OCI-LY1 (cell line): Measurements from ENCODE around the gene MEGF8.

ENCODE experiments used
- H2AFZ ChIP-seq: fragments of 200-600 bp; sonication (generic), shearing (Covaris generic); 2 replicates; pipeline ENCODE4 v1.6.0; 2014; ENCODE audit warnings: antibody characterized with exemption, mild to moderate bottlenecking, low read length
- H3F3A ChIP-seq: fragments of 200-600 bp; sonication (generic), shearing (Covaris generic); 2 replicates; pipeline ENCODE4 v1.6.0; 2014; ENCODE audit warnings: mild to moderate bottlenecking, antibody characterized with exemption, low read length, moderate library complexity; ENCODE audit not compliant: insufficient read depth
- H3K27ac ChIP-seq: fragments of 200-600 bp; sonication (generic); 2 replicates; pipeline ENCODE4 v1.5.1; 2014; ENCODE audit warnings: low read length, mixed run types, mild to moderate bottlenecking, low read depth; ENCODE audit not compliant: poor library complexity, severe bottlenecking
- H3K27me3 ChIP-seq: fragments of 200-600 bp; sonication (generic); 2 replicates; pipeline ENCODE4 v1.6.0; 2014; ENCODE audit warnings: antibody characterized with exemption, mild to moderate bottlenecking, low read length, moderate library complexity; ENCODE audit not compliant: insufficient read depth
- H3K36me3 ChIP-seq: fragments of 200-600 bp; sonication (generic); 2 replicates; pipeline ENCODE4 v1.6.1; 2014; ENCODE audit warnings: mild to moderate bottlenecking, antibody characterized with exemption, low read length, moderate library complexity, mixed read lengths; ENCODE audit not compliant: insufficient read depth
- H3K4me1 ChIP-seq: fragments of 200-600 bp; sonication (generic); 2 replicates; pipeline ENCODE4 v1.5.1; 2014; ENCODE audit warnings: mild to moderate bottlenecking, low read length, moderate library complexity; ENCODE audit not compliant: insufficient read depth, severe bottlenecking
- H3K4me2 ChIP-seq: fragments of 200-600 bp; sonication (generic), shearing (Covaris generic); 2 replicates; pipeline ENCODE4 v1.6.1; 2014; ENCODE audit warnings: low read length
- H3K4me3 ChIP-seq: fragments of 200-600 bp; sonication (generic); 2 replicates; pipeline ENCODE4 v1.5.1; 2014; ENCODE audit warnings: low read length, low read depth, mild to moderate bottlenecking, mixed read lengths; ENCODE audit not compliant: poor library complexity, severe bottlenecking
- H3K79me2 ChIP-seq: fragments of 200-600 bp; shearing (Covaris generic); 2 replicates; pipeline ENCODE4 v1.6.1; 2016; ENCODE audit warnings: mixed run types, low read length, mixed read lengths; ENCODE audit not compliant: insufficient read depth
- H3K9ac ChIP-seq: fragments of 200-600 bp; sonication (generic), shearing (Covaris generic); 2 replicates; pipeline ENCODE4 v1.6.1; 2014; ENCODE audit warnings: mild to moderate bottlenecking, low read length, mixed read lengths
- H3K9me2 ChIP-seq: fragments of 200-600 bp; sonication (generic), shearing (Covaris generic); 2 replicates; pipeline ENCODE4 v1.6.1; 2014; ENCODE audit warnings: low read depth, mild to moderate bottlenecking, low read length, mixed read lengths
- H3K9me3 ChIP-seq: fragments of 200-600 bp; shearing (Covaris generic); 2 replicates; pipeline ENCODE4 v1.6.1; 2014; ENCODE audit warnings: low read length, mixed read lengths
- H4K20me1 ChIP-seq: fragments of 200-600 bp; sonication (generic), shearing (Covaris generic); 2 replicates; pipeline ENCODE4 v1.6.0; 2016; ENCODE audit warnings: mild to moderate bottlenecking, low read length; ENCODE audit not compliant: insufficient read depth
- CTCF ChIP-seq: fragments of 200-600 bp; sonication (generic), shearing (Covaris generic); IDR thresholded peaks from 2 replicates; pipeline ENCODE4 v1.5.1; 2017; ENCODE audit warnings: mild to moderate bottlenecking, antibody characterized with exemption, low read length, moderate library complexity, mixed read lengths
- EZH2 ChIP-seq: fragments of 200-600 bp; sonication (generic), shearing (Covaris generic); IDR thresholded peaks from 2 replicates; pipeline ENCODE4 v1.8.0; 2017; ENCODE audit warnings: borderline replicate concordance, mixed run types, mild to moderate bottlenecking, antibody characterized with exemption, low read length, moderate library complexity, mixed read lengths

The MEGF8 gene

DNA sequence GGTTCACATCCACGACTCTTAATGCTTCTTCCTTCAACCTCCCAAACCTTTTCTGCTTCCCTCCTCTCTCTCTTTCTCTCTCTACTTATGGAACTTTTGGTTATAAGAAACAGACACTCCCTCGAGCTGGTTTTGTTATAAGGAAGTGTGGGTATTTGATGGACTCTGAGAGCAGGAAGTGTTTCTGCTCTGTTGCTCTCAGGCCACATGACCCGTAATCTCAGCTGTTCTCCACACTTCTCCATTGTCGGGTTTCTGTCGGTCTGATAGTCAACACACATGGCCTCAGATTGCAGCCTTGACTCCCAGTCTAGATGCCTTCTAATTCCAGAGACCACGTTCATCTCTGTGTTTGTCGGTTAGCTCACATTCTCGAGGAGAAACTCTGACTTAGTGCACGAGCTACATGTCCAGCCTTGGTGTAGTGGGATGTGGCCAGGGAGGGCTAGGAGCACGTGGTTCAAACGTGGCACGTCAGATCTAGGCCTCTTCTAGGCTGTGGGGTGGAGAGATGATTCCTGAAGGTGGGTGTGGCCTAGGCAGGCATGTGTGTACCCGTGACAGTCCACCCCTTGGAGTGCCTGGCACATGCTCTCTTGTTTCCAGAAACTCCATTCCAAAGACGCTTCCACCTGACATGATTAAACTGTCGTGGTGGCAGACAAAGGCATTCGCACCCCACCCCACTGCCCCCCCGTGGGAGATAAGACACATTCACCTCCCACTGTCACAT lies 38.3 kb downstream of the MEGF8 start:
- no peaks in the 10 kb centered on the region for H3F3A ChIP-seq
- peaks cover 19% of the 10 kb centered on the region for H3K36me3 ChIP-seq
- peak overlapping the region; percentile 48 for H3K27ac ChIP-seq
- H3K79me2 ChIP-seq = no peaks in the 10 kb centered on the region
- H3K9ac ChIP-seq = no peak overlapping the region
- no peaks in the 10 kb centered on the region for H3K27me3 ChIP-seq
- no peak overlapping the region for H3K4me3 ChIP-seq
- no peak overlapping the region; the same call in 1 of the 2 replicates for H3K4me2 ChIP-seq
- peaks cover 18% of the 10 kb centered on the region for H3K4me1 ChIP-seq
- no peaks in the 10 kb centered on the region for H4K20me1 ChIP-seq
- TF ChIP-seq CTCF = no peak
- TF ChIP-seq EZH2 = no peak
- H3K9me3 ChIP-seq = peaks cover 12% of the 10 kb centered on the region
- no peak overlapping the region for H2AFZ ChIP-seq
- H3K9me2 ChIP-seq = no peaks in the 10 kb centered on the region

DNA sequence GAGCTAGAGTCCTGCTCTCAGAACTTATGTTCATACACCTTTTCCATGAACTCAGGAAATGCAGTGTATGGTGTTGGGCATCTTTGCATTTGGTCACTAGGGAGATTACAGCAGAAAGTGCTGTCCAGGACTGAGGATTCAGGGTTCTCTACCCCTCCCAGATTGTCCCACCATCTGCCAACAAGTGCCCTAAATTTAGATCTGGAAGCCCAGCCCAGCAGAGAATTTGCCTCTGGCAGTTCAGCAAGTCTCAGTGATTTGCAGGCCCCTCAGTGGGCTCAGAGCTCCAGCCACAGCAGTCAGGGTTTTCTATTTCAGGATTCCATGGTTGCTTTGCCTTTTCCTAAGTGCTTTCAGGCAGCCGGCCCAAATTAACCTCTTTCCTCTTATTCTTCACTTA lies 41.2 kb downstream of the MEGF8 start:
- no peaks in the 10 kb centered on the region for H3K79me2 ChIP-seq
- H3K27me3 ChIP-seq = no peaks in the 10 kb centered on the region
- no peak for TF ChIP-seq EZH2
- no peak for TF ChIP-seq CTCF
- no peaks in the 10 kb centered on the region for H4K20me1 ChIP-seq
- H3K27ac ChIP-seq = no peak overlapping the region
- H2AFZ ChIP-seq = no peak overlapping the region
- peaks cover 18% of the 10 kb centered on the region for H3K4me1 ChIP-seq
- no peaks in the 10 kb centered on the region for H3F3A ChIP-seq
- peaks cover 12% of the 10 kb centered on the region for H3K9me3 ChIP-seq
- no peak overlapping the region for H3K4me3 ChIP-seq
- no peak overlapping the region for H3K4me2 ChIP-seq
- peaks cover 19% of the 10 kb centered on the region for H3K36me3 ChIP-seq
- H3K9me2 ChIP-seq = no peaks in the 10 kb centered on the region
- H3K9ac ChIP-seq = no peak overlapping the region

DNA sequence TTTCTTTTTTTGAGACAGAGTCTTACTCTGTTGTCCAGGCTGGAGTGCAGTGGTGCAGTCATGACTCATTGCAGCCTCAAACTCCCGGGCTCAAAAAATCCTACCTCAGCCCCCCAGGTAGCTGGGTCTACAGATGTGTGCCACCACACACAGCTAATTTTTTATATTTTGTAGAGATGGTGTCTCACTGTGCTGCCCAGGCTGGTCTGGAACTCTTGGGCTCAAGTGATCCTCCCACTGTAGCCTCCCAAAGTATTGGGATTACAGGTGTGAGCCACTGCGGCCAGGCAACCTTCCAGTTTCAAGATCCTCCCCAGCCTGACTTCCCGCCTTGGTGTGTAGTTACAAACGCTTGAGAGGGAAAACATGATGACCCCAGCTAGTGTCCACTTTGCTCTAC lies 42.5 kb downstream of the MEGF8 start:
- Histone ChIP-seq H4K20me1 (no peaks in the 10 kb centered on the region), H2AFZ (no peak overlapping the region), H3K4me1 (peaks cover 18% of the 10 kb centered on the region), H3K9me2 (no peaks in the 10 kb centered on the region), H3K4me3 (no peak overlapping the region), H3K27me3 (no peaks in the 10 kb centered on the region), H3K4me2 (no peak overlapping the region), H3K9me3 (peaks cover 12% of the 10 kb centered on the region), H3K9ac (no peak overlapping the region), H3F3A (no peaks in the 10 kb centered on the region), H3K36me3 (peaks cover 19% of the 10 kb centered on the region), H3K27ac (no peak overlapping the region), H3K79me2 (no peaks in the 10 kb centered on the region)
- TF ChIP-seq EZH2 (no peak), CTCF (no peak)
